NT2/D1 (cell line): ENCODE results near the gene RAB39B.

Experiments
- SUZ12 ChIP-seq: IDR thresholded peaks from 2 replicates; pipeline ENCODE4 v1.6.1; 2011; ENCODE audit not compliant: insufficient read length, insufficient read depth; ENCODE audit errors: extremely low read depth
- ZNF274 ChIP-seq: IDR thresholded peaks from 2 replicates; pipeline ENCODE4 v1.6.1; 2011; ENCODE audit warnings: mild to moderate bottlenecking, low read depth, low read length

- TF ChIP-seq ZNF274 = no peak
- TF ChIP-seq SUZ12 = no peak
These were observed 33.1 kb downstream of the RAB39B start for GRCh38 chrX:155231163-155231562.
